ENCODE data around the gene KCNQ1OT1.

KCNQ1OT1 gene

DNA sequence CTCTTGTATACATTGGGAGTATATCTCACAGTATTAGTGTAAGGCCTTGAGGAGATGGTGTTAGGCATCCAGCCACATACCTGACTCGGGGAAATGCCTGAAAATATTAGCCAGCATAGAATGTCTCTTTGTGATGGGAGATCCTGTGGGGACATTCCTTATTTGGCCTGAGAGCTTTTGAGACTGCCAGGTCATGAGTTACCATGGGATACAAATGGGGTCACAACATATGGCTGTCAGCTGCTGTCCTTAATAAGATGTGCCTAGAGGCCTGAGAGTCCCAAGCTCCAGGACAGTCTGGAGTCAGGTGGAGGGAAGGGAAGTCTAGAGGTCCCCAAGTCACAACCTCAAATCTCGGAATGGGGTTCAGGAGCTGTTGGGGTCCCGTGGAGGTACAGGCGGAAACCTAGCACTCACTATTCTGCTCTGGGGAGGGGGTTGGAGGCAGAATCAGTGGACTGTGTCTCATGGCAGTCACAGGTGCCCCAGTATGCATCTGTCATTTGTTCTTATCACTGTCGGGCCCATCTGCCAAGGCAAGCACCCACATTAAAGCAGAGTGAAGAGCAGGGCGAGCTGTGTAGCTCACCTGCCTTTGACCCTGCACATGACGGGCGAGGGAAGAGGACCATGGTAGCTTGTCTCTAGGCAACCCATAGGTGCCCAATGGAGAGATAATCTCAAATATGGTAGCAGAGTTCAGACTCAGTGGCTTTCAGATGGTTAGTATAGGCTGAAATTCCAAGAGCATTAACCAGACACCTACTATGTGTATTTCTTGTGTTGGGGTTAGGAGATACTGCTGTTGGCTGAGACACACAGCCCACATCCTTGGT lies 29.9 kb downstream of the KCNQ1OT1 start:
- H3K4me3 ChIP-seq (ENCODE audit: low read depth, low read length) = no peak overlapping the region
- POLR2A ChIA-PET = no interaction called here
- no peak overlapping the region for H3K27ac ChIP-seq (ENCODE audit: extremely low read depth, low read depth, low read length)
- CTCF ChIA-PET = interaction anchor here (0.6 to 0.9 kb wide), 3 partner anchors 99 to 139 kb away, joined by 3 to 4 read pairs (median 3); no protein-coding TSS in a partner anchor
- peaks cover 0 to 63% of the 10 kb centered on the region in 2 experiments; a peak in 1 of 3 replicates for H3K36me3 ChIP-seq (ENCODE audit: control insufficient read depth in 2 of 2, insufficient read depth in 1 of 2, low read length in 2 of 2)
- no peaks in the 10 kb centered on the region for H3K4me1 ChIP-seq (ENCODE audit: control insufficient read depth, insufficient read depth, low read length)
- TF ChIP-seq SP2 (tag by site-specific recombination; IDR thresholded peaks at IDR 0.05) (no peak), ZNF214 (tag by site-specific recombination; IDR thresholded peaks at IDR 0.05; ENCODE audit: borderline replicate concordance) (no peak), ZNF202 (tag by site-specific recombination; IDR thresholded peaks at IDR 0.05; ENCODE audit: borderline replicate concordance) (no peak), WT1 (tag by site-specific recombination; IDR thresholded peaks at IDR 0.05) (no peak), ZNF664 (tag by site-specific recombination; IDR thresholded peaks at IDR 0.05) (no peak), FEZF1 (tag by site-specific recombination; IDR thresholded peaks at IDR 0.05) (no peak), ZNF501 (tag by site-specific recombination; IDR thresholded peaks at IDR 0.05) (no peak)
- H3K9me3 ChIP-seq (ENCODE audit: control insufficient read depth, insufficient read depth, low read depth, low read length) = no peaks in the 10 kb centered on the region

DNA sequence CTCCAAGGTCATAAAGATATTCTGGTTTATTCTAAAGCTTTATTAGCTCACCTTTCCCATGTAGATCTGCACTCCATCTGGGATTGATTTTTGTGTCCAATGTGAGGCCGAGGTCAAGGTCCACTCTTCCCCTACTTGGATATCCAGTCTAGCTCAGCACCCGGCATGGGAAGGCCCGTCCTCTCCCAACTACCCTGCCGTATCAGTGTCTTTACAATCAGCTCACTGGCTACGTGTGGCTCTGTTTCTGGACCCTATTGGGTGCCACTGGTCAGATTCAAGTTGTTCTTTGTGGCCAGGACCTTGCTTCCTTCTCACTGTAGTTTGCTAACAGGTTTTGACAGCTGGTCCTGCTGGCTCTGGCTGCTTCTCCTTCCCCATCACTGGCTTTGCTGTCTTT lies 30.9 kb downstream of the KCNQ1OT1 start:
- H3K36me3 ChIP-seq (ENCODE audit: control insufficient read depth in 2 of 2, insufficient read depth in 1 of 2, low read length in 2 of 2) = peaks cover 0 to 66% of the 10 kb centered on the region in 2 experiments; a peak in 1 of 3 replicates
- H3K4me1 ChIP-seq (ENCODE audit: control insufficient read depth, insufficient read depth, low read length) = no peaks in the 10 kb centered on the region
- no peaks in the 10 kb centered on the region for H3K9me3 ChIP-seq (ENCODE audit: control insufficient read depth, insufficient read depth, low read depth, low read length)
- H3K27ac ChIP-seq (ENCODE audit: extremely low read depth, low read depth, low read length) = no peak overlapping the region
- POLR2A ChIA-PET = no interaction called here
- no peak for TF ChIP-seq ZNF366 (tag by site-specific recombination; conservative IDR thresholded peaks at IDR 0.05)
- no peak for TF ChIP-seq ZNF16 (tag by site-specific recombination; IDR thresholded peaks at IDR 0.05; ENCODE audit: low read depth)
- no peak for TF ChIP-seq ZNF426 (tag by site-specific recombination; IDR thresholded peaks at IDR 0.05)
- no peak for TF ChIP-seq ZNF37A (tag by site-specific recombination; IDR thresholded peaks at IDR 0.05)
- no peak for TF ChIP-seq ZNF677 (tag by site-specific recombination; IDR thresholded peaks at IDR 0.05)
- TF ChIP-seq, protein P1, sequence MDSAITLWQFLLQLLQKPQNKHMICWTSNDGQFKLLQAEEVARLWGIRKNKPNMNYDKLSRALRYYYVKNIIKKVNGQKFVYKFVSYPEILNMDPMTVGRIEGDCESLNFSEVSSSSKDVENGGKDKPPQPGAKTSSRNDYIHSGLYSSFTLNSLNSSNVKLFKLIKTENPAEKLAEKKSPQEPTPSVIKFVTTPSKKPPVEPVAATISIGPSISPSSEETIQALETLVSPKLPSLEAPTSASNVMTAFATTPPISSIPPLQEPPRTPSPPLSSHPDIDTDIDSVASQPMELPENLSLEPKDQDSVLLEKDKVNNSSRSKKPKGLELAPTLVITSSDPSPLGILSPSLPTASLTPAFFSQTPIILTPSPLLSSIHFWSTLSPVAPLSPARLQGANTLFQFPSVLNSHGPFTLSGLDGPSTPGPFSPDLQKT (IDR thresholded peaks at IDR 0.05; ENCODE audit: borderline replicate concordance, low read depth, low read length) = no peak
- TF ChIP-seq ZNF433 (tag by site-specific recombination; IDR thresholded peaks at IDR 0.05; ENCODE audit: low read depth) = no peak
- TF ChIP-seq ZNF544 (tag by site-specific recombination; IDR thresholded peaks at IDR 0.05) = no peak
- TF ChIP-seq GLIS1 (tag by site-specific recombination; IDR thresholded peaks at IDR 0.05) = no peak
- no peak for TF ChIP-seq ZNF76 (tag by site-specific recombination; IDR thresholded peaks at IDR 0.05; ENCODE audit: borderline replicate concordance, low read depth)
- TF ChIP-seq, protein P2, sequence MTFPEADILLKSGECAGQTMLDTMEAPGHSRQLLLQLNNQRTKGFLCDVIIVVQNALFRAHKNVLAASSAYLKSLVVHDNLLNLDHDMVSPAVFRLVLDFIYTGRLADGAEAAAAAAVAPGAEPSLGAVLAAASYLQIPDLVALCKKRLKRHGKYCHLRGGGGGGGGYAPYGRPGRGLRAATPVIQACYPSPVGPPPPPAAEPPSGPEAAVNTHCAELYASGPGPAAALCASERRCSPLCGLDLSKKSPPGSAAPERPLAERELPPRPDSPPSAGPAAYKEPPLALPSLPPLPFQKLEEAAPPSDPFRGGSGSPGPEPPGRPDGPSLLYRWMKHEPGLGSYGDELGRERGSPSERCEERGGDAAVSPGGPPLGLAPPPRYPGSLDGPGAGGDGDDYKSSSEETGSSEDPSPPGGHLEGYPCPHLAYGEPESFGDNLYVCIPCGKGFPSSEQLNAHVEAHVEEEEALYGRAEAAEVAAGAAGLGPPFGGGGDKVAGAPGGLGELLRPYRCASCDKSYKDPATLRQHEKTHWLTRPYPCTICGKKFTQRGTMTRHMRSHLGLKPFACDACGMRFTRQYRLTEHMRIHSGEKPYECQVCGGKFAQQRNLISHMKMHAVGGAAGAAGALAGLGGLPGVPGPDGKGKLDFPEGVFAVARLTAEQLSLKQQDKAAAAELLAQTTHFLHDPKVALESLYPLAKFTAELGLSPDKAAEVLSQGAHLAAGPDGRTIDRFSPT (tag by site-specific recombination; IDR thresholded peaks at IDR 0.05) = no peak
- no peak for TF ChIP-seq ZBTB1 (tag by site-specific recombination; IDR thresholded peaks at IDR 0.05)
- TF ChIP-seq ZFP41 (tag by site-specific recombination; IDR thresholded peaks at IDR 0.05; ENCODE audit: borderline replicate concordance) = no peak
- no peak for TF ChIP-seq ZNF214 (tag by site-specific recombination; IDR thresholded peaks at IDR 0.05; ENCODE audit: borderline replicate concordance)
- TF ChIP-seq YY2 (tag by site-specific recombination; IDR thresholded peaks at IDR 0.05) = no peak
- no peak for TF ChIP-seq FEZF1 (tag by site-specific recombination; IDR thresholded peaks at IDR 0.05)
- TF ChIP-seq ZNF423 (tag by site-specific recombination; IDR thresholded peaks at IDR 0.05) = no peak
- no peak for TF ChIP-seq ZFP3 (tag by site-specific recombination; IDR thresholded peaks at IDR 0.05; ENCODE audit: low read depth)
- CTCF ChIA-PET = interaction anchor here (0.6 to 0.9 kb wide), 2 partner anchors 136 to 138 kb away, joined by 3 to 4 read pairs; no protein-coding TSS in a partner anchor
- no peak overlapping the region for H3K4me3 ChIP-seq (ENCODE audit: low read depth, low read length)

Data from HEK293 (cell line).